ENCODE data around the gene ACVR1C. TPM values are rescaled to one million over a fixed set of nuclear protein-coding genes. Genes with fewer than 3 reads are reported as not detected.

The ACVR1C gene
- total and polyA plus RNA-seq, 2 of the 8 experiments (the other 6 are each of a cell fraction or from before 2014, with no cell fraction given): 0.21 to 0.52 TPM

DNA sequence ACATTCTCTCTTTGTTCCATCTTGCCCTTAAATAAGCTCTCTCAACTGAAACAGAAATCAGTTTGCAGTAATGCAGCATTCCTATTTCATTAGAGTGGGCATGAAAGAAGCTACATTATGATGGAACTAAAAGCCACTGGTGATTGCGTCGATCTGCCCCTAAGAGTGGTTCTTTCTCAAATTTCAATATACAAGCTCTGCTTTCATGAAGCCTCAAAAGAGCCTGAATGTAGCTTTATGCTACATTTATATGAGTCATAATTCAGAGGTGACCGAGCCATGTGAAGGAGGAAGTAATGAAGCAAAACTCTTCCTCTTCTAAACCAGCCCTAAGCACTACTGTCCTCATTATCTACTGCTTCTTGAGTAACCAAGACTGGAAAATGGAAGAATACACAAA is 120.0 kb downstream of the ACVR1C start:
- FAIRE-seq (no peak), DNase-seq (ENCODE audit: low read depth in 1 of 2, low spot score in 2 of 2) (no peak)
- H2AFZ ChIP-seq (ENCODE audit: low read length): no peak overlapping the region
- 95% methylated on average over 3 of the region's 3 CpGs; no CpG with 5 or more reads in 1 of the 2 experiments for WGBS, 2 experiments (ENCODE audit: extremely low coverage in 1 of 2, insufficient coverage in 1 of 2, insufficient read length in 1 of 2, insufficient replicate concordance in 2 of 2, low coverage in 1 of 2, low lambda C conversion rate in 2 of 2, missing lambda C conversion rate in 1 of 2)
- no peak overlapping the region for H4K91ac ChIP-seq (replicated peaks; ENCODE audit: insufficient read length, low read length)
- H3K79me1 ChIP-seq (ENCODE audit: low read depth, low read length): no peaks in the 10 kb centered on the region
- no peak overlapping the region for H3K4me2 ChIP-seq (ENCODE audit: insufficient read depth in 1 of 2, low read depth in 2 of 2, low read length in 2 of 2)
- no peaks in the 10 kb centered on the region for H3K36me3 ChIP-seq (ENCODE audit: control insufficient read depth in 2 of 4, insufficient read depth in 4 of 4, low read length in 3 of 4)
- no peaks in the 10 kb centered on the region for H4K20me1 ChIP-seq (replicated peaks in 1 of 2; ENCODE audit: control insufficient read depth in 1 of 2, insufficient read depth in 2 of 2, low read length in 2 of 2)
- no peaks in the 10 kb centered on the region for H3K23me2 ChIP-seq (ENCODE audit: low read depth, low read length)
- CTCF ChIA-PET (ENCODE audit: partially characterized antibody): interaction anchor here (0.7 to 1.7 kb wide), 2 partner anchors 119 to 121 kb away, joined by 3 to 5 read pairs; no protein-coding TSS in a partner anchor
- no peak overlapping the region for H3K14ac ChIP-seq (ENCODE audit: insufficient read length)
- H2AK5ac ChIP-seq (ENCODE audit: low read depth, low read length): no peak overlapping the region
- H2BK15ac ChIP-seq (ENCODE audit: low read length): no peak overlapping the region
- no peak overlapping the region for H2BK5ac ChIP-seq (ENCODE audit: low read depth, low read length)
- no peaks in the 10 kb centered on the region for H3K79me2 ChIP-seq (ENCODE audit: control insufficient read depth in 1 of 2, insufficient read depth in 2 of 2, low read length in 2 of 2)
- no peak overlapping the region for H4K5ac ChIP-seq (ENCODE audit: insufficient read length, low read depth, low read length)
- H2BK12ac ChIP-seq (ENCODE audit: low read depth, low read length): no peak overlapping the region
- H3K56ac ChIP-seq (replicated peaks; ENCODE audit: insufficient read length, low read depth, low read length): no peak overlapping the region
- H2BK120ac ChIP-seq (replicated peaks; ENCODE audit: low read depth, low read length): no peak overlapping the region
- H3K27ac ChIP-seq (ENCODE audit: low read depth, low read length): no peak overlapping the region
- POLR2A ChIA-PET (ENCODE audit: partially characterized antibody): no interaction called here
- no peak overlapping the region for H3K18ac ChIP-seq (ENCODE audit: extremely low read depth, low read length)
- H3K4ac ChIP-seq (replicated peaks; ENCODE audit: insufficient read length, low read depth, low read length): no peak overlapping the region
- H3K9ac ChIP-seq (replicated peaks in 1 of 4; ENCODE audit: extremely low read depth in 1 of 4, low read depth in 3 of 4, low read length in 3 of 4): no peak overlapping the region
- H3K9me3 ChIP-seq (ENCODE audit: insufficient read depth in 2 of 2, low read depth in 1 of 2, low read length in 1 of 2): no peaks in the 10 kb centered on the region
- H3K23ac ChIP-seq (ENCODE audit: insufficient read length): no peak overlapping the region
- H3K4me3 ChIP-seq (ENCODE audit: extremely low read depth in 1 of 4, insufficient read depth in 2 of 4, low read depth in 3 of 4, low read length in 4 of 4): no peak overlapping the region
- H4K8ac ChIP-seq (ENCODE audit: extremely low read depth, insufficient read depth, low read length): no peak overlapping the region
- H3K4me1 ChIP-seq (replicated peaks in 1 of 4; ENCODE audit: control insufficient read depth in 3 of 4, insufficient read depth in 4 of 4, low read length in 3 of 4): no peaks in the 10 kb centered on the region
- no peaks in the 10 kb centered on the region for H3K27me3 ChIP-seq (replicated peaks in 1 of 4; ENCODE audit: control insufficient read depth in 3 of 4, extremely low read depth in 1 of 4, insufficient read depth in 3 of 4, low read length in 3 of 4)
- H2BK20ac ChIP-seq (ENCODE audit: low read length): no peak overlapping the region
- TF ChIP-seq CREB1 (IDR thresholded peaks at IDR 0.05) (no peak), SP2 (IDR thresholded peaks at IDR 0.05; ENCODE audit: low read length) (no peak), ATF3 (IDR thresholded peaks at IDR 0.05; ENCODE audit: insufficient read depth, low read depth, low read length) (no peak), USF2 (IDR thresholded peaks at IDR 0.05; ENCODE audit: low read length) (no peak), ZNF274 (IDR thresholded peaks at IDR 0.05; ENCODE audit: borderline replicate concordance, extremely low read depth, low read length) (no peak), SUZ12 (IDR thresholded peaks at IDR 0.05; ENCODE audit: low read length) (no peak), NRF1 (IDR thresholded peaks at IDR 0.05; ENCODE audit: low read depth, low read length) (no peak), SP1 (IDR thresholded peaks at IDR 0.05; ENCODE audit: low read depth, low read length) (no peak), RNF2 (IDR thresholded peaks at IDR 0.05; ENCODE audit: borderline replicate concordance, low read depth, low read length, missing control alignments, poor library complexity, severe bottlenecking) (no peak), KDM4A (IDR thresholded peaks at IDR 0.05; ENCODE audit: low read depth, low read length, severe bottlenecking) (no peak), EZH2 (IDR thresholded peaks at IDR 0.05; ENCODE audit: low read depth, low read length, severe bottlenecking) (no peak), FOSL1 (IDR thresholded peaks at IDR 0.05; ENCODE audit: insufficient read depth, low read depth, low read length) (no peak), SIX5 (IDR thresholded peaks at IDR 0.05; ENCODE audit: low read depth, low read length) (no peak)

Measured in H1 (cell line).